HG03442 (cell line): ENCODE results near the gene PHF23.

ENCODE experiments used
- ATAC-seq: cut with Tn5 transposase; IDR thresholded peaks from one replicate; pipeline ENCODE4 v1.9.1; 2021; ENCODE audit warnings: mild to moderate bottlenecking, moderate library complexity; ENCODE audit not compliant: unreplicated experiment

The PHF23 gene

DNA sequence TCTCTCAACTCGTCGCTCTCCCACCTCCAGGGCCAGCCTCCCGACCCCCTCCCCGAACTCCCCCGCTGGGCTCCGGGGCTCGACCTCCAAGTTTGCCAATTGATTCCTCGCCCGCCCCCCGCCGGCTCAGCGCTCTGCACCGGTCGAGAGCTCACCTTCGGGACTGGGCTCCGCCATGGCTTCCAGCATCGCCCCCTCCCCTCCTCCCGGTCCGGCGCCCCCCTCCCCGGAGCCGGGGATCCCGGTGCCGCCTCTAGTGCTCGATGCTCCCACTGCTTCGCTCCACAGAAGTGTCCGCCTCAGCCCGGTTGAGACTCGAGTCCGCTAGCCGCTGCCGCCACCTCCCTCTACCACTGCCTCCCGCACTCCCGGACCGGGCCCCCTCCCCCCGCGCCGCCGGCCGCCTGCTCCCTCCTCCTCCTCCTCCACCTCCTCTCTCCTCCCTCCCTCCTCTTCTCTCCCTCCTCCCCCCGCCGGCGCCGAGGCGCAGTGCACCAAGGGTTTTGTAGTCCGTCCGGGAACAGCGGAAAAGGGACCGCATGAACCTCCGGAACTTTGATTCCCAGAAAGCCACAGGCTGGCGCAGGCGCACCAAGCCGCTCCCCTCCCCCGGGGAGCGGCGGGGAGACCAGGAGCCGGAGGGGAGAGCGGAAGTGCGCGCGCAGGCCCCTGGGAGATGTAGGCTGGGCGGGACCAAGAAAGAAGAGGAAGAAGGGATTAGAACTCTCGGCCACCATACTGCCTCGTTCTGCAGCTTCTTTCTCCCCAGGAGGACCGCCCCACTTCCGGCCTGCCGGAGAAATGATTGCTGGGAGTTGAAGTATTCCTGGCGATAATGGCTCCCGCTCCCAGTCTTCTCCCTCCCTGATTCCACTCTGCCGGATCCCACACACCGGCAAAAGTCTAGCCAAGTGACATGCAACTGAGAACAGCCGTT, at the start of gene PHF23:
PHF23 (minus strand) TSS at position 367 of the 937 bp plus-strand sequence; CDS start at position 189, 178 bp downstream.
- ATAC-seq: peak; percentile 46

- no peak for ATAC-seq
Observed at GRCh38 chr17:7285679-7286078, 46.4 kb upstream of the PHF23 start.

- ATAC-seq: no peak
Observed at GRCh38 chr17:7284911-7285310, 45.7 kb upstream of the PHF23 start.

- ATAC-seq: no peak
Observed at GRCh38 chr17:7283471-7284216, 44.4 kb upstream of the PHF23 start.

GRCh38 chr17:7282752-7283321, 43.6 kb upstream of the PHF23 start:
- ATAC-seq: no peak

DNA sequence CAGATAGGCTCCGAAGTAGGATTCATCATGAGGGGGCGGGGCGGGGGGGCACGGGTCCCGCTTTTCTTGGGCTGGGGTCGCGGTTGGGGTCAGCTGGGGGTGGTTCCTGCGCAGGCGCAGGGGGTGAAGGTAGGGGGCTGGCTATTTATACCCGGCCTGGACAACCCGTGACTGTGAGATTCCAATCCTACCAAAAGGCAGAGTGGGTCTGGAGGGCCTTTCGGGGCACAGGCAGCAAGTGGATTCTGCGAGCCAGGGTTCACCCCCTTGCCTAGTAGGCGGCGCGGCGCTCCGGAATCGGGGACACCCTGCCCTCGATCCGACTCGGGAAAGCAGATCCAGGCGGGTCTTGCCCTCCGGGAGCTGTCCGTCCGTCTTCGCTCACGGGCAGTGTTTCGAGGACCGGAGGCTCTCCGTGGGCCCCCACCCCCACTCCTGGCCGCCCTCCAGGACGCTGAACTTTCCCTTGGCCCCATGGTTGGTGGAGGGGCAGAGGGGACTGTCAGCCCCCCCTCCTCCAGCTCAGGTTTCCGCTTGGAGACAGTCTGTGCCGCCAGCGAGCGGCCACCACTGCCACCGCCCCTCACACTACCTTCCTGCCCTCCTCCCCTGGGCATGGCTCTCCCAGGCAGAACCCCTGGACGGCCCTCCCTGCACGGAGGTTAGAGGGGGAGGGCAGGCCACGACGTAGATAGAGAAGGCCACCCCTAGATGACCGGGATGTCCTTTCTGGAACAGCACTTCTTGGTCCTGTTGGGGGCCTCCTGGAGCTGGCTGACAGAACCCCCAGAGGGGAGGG, 42.9 kb upstream of the PHF23 start:
- no peak for ATAC-seq

DNA sequence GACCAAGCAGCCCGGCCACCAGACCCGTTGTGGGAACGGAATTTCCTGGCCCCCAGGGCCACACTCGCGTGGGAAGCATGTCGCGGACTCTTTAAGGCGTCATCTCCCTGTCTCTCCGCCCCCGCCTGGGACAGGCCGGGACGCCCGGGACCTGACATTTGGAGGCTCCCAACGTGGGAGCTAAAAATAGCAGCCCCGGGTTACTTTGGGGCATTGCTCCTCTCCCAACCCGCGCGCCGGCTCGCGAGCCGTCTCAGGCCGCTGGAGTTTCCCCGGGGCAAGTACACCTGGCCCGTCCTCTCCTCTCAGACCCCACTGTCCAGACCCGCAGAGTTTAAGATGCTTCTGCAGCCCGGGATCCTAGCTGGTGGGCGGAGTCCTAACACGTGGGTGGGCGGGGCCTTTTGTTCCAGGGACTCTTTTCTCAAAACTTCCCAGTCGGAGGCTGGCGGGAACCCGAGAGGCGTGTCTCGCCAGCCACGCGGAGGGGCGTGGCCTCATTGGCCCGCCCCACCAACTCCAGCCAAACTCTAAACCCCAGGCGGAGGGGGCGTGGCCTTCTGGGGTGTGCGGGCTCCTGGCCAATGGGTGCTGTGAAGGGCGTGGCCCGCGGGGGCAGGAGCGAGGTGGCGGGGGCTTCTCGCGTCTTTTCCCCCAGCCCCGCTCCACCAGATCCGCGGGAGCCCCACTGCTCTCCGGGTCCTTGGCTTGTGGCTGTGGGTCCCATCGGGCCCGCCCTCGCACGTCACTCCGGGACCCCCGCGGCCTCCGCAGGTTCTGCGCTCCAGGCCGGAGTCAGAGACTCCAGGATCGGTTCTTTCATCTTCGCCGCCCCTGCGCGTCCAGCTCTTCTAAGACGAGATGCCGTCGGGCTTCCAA, 42.1 kb upstream of the PHF23 start, which contains the start of gene SLC2A4:
SLC2A4 (plus strand) TSS at position 645 of the 879 bp plus-strand sequence; CDS start at position 862, 217 bp downstream.
- ATAC-seq: peak; percentile 67

DNA sequence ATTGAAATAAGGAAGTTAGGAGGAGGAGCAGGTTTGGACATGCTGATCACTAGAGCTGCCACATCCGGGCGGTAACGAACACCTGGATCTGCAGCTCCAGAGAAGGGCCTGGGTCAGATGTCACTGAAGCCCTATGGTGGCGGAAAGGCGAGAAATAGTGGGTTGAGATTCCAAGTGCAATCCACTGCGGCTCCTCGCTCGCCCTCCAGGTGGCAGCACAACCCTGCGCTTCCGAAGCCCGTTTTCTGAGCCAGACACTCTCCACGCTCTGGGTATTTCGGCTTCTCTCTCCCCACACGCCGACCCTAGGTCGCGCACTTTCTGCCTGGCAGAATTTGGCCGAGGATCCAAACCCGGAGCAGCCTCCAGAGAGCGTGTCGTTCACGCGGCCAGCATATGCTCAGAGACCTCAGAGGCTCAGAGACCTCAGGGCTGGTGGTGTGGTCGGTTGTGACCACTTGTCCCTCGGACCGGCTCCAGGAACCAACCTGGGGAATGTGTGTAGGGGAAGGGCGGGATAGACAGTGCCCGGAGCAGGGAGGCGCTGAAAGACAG, 41.3 kb upstream of the PHF23 start:
- ATAC-seq: peak; percentile 57

DNA sequence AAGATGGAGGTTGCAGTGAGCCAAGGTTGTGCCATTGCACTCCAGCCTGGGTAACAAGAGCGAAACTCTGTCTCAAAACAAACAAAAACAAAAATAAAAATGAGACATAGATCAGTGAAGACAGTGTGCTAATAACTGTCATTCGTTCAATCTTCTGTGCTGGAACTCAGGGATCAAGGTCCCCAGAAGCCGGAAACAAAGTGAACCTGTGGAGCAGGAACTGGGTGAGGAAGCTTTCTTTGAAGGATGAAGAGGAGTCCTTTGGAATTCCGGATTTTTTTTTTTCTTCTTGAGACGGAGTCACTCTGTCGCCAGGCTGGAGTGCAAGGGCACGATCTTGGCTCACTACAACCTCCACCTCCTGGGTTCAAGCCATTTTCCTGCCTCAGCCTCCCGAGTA, 40.2 kb upstream of the PHF23 start:
- no peak for ATAC-seq

- ATAC-seq: no peak
Observed at GRCh38 chr17:7266784-7267183, 27.5 kb upstream of the PHF23 start.

- ATAC-seq: no peak
Observed at GRCh38 chr17:7263801-7264078, 24.5 kb upstream of the PHF23 start.

- ATAC-seq: no peak
Observed at GRCh38 chr17:7262935-7263800, 23.9 kb upstream of the PHF23 start.

DNA sequence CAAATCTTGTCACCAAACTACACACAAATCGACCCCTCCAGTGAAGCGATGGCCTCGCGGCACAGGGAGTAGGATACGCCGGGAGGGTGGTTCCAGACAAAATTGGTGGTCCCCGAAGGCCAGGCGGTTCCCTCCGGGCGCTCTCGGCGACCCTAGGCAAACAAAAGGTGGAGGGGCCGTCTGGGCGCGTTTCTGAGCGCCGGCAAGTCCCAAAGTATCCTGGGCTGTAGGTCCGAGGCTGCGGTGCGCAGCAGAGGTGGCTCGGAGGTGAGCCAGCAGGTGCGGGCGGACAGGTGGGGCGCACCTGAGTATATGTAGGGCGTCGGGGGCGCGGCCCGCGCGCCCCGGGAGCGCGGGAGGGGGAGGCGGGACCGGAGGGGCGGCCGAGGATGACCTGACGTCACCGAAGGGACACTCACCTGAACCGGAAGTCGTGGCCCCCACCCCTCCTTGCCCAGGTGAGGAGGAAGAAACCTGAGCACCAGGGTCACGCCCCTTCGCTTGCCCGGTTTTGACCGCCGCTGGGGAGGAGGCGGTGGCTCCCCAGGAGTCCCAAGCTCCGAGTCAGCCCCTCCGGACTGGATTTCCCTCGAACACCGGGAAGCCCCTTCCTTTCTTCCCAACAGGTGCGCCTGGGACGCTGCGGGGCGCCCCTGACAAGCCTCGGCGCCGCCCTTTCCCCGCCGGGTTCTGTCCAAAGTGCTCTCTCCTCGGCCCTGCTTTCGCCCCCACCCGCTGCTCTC, 23.1 kb upstream of the PHF23 start, which contains the start of gene CLDN7:
CLDN7 (minus strand) TSS at position 287 of the 743 bp plus-strand sequence. CDS start 435 bp downstream, outside the sequence.
- no peak for ATAC-seq

- no peak for ATAC-seq
Observed at GRCh38 chr17:7261379-7262191, 22.3 kb upstream of the PHF23 start.

GRCh38 chr17:7260651-7261378, 21.6 kb upstream of the PHF23 start:
- ATAC-seq: no peak

DNA sequence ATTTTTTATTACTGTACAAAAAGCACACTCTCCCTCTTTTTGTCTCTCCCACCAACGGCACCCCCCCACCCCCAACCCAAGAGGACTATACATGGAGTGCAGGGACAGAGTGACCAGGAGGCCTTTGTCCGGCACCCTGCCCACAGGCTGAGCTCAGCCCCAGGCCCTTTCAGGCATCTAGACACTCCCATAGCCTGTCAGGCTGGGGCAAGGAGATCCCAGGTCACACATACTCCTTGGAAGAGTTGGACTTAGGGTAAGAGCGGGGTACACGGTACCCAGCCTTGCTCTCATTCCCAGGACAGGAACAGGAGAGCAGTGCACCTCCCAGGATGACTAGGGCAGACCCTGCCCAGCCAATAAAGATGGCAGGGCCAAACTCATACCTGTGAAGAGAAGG, 20.9 kb upstream of the PHF23 start:
- ATAC-seq: no peak
